GM21528 (cell line): ENCODE results near the gene PLCH1.
"Not testable (repeated sequence)": the region's sequence is repeated elsewhere in the genome, so short reads cannot be mapped to it uniquely, and the experiment has no call there.

Source experiments
- ATAC-seq: cut with Tn5 transposase; IDR thresholded peaks from one replicate; pipeline ENCODE4 v1.9.1; 2021; ENCODE audit warnings: mild to moderate bottlenecking, moderate library complexity; ENCODE audit not compliant: unreplicated experiment, low FRiP score

The PLCH1 gene

GRCh38 chr3:155398046-155398445, 346.8 kb downstream of the PLCH1 start:
- no peak for ATAC-seq

DNA sequence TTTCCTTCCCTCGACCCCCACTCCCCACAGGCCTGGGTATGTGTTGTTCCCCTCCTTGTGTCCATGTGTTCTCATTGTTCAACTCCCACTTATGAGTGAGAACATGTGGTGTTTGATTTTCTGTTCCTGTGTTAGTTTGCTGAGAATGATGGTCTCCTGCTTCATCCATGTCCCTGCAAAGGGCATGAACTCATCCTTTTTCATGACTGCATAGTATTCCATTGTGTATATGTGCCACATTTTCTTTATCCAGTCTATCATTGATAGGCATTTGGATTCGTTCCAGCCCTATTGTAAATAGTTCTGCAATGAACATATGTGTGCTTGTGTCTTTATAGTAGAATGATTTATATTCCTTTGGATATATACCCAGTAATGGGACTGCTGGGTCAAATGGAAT, 350.0 kb downstream of the PLCH1 start:
- not testable (repeated sequence) for ATAC-seq

- no peak for ATAC-seq
These were observed 350.6 kb downstream of the PLCH1 start for GRCh38 chr3:155394240-155394639.

GRCh38 chr3:155393316-155393715, 351.6 kb downstream of the PLCH1 start:
- no peak for ATAC-seq

- ATAC-seq: no peak
These were observed 352.7 kb downstream of the PLCH1 start for GRCh38 chr3:155392138-155392537.

- ATAC-seq: no peak
These were observed 353.3 kb downstream of the PLCH1 start for GRCh38 chr3:155391551-155391958.

- no peak for ATAC-seq
These were observed 353.8 kb downstream of the PLCH1 start for GRCh38 chr3:155391104-155391503.

DNA sequence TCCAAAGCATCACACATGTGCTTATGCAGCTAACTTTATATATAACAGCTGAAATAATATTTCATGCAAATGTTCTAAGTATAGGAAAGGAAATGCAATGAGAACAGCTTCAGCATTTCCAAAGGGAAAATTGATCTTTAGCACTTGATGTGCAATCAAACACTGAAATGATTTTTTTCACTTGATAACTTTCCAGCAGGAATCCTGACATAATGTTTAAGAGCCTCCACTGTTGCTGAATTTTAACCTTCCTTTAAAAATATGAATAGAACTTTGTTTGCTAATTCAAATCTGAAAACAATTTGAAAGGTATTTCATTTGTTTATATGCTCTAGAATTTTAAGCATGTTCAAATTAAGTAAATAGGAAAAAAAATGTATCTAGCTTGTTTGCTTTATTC, 354.5 kb downstream of the PLCH1 start:
- no peak for ATAC-seq

DNA sequence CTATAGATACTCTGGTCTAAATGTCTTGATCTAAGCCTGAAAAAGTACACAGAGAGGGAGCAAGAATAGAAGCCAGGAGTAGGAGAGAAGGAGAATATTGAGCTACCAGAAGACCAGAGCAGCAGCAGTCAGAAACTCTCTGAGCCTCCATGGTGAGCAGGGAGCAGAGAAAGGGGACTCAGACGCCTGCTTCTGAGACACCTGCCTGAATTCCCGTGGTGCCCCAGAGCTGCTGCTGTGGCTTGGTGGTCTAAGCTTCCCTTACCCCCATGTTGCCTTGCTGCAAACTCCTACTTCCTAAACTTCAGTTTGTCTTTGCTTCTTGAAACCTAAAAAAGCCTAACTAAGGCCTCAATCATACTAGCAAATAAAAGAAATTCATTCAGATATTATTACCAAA, 356.5 kb downstream of the PLCH1 start:
- no peak for ATAC-seq

- no peak for ATAC-seq
These were observed 357.3 kb downstream of the PLCH1 start for GRCh38 chr3:155387571-155387970.

- ATAC-seq: no peak
These were observed 358.0 kb downstream of the PLCH1 start for GRCh38 chr3:155386919-155387318.

DNA sequence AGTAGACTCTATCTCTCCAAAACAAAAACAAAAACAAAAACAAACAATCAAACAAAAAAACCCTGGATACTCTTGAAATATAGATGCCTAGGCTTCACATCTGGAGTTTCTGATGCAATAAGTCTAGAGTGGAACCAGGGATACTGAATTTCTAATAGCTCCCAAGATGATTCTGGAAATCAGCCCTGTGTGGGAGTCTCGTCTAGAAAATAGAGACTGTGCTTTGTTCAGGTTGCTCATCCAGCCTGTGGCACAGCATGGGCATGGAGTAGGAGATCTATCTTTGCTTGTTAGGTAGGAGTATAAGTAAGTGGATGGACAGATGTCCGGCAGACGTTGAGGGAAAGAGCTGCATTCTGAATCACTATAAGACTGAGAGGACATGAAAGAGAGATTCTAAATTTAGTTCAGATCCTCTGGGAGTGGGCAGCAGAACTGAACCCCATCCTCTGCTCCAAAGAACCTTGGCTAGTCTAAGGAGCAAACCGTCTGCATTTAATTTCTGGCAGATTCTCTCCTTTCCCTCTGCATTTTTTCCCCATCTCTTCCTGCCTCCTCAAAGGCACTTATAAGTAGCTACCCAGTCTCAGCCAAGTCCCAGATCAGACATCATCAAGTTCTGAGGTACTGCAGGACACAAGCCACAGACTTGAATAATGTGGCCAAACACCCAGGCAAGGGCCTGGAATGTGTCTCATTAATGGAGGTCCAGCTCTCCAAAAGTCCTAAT, 358.8 kb downstream of the PLCH1 start:
- no peak for ATAC-seq

GRCh38 chr3:155382396-155383042, 362.4 kb downstream of the PLCH1 start:
- no peak for ATAC-seq

DNA sequence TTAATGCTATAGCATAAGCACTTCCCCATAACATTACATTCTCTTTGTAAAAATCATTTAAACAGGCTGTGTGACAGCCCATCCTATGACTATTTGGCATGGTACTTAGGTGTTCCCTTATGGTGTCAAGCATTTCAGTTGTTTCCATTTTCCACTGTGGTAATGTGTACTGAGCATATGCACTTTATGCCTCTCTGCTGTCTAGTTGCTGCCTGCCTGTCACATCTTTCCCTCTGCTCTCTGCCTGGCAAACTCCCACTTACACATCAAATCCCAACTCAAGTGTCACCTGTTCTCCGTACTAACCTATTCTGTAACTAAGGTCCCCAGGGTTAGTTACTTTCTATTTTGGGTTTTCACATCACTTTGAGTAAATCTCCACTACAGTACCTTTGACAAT, 367.0 kb downstream of the PLCH1 start:
- no peak for ATAC-seq

- ATAC-seq: no peak
These were observed 367.8 kb downstream of the PLCH1 start for GRCh38 chr3:155377071-155377470.

GRCh38 chr3:155372281-155372680, 372.6 kb downstream of the PLCH1 start:
- ATAC-seq: no peak

- no peak for ATAC-seq
These were observed 373.9 kb downstream of the PLCH1 start for GRCh38 chr3:155370764-155371503.

GRCh38 chr3:155370198-155370597, 374.7 kb downstream of the PLCH1 start:
- no peak for ATAC-seq

DNA sequence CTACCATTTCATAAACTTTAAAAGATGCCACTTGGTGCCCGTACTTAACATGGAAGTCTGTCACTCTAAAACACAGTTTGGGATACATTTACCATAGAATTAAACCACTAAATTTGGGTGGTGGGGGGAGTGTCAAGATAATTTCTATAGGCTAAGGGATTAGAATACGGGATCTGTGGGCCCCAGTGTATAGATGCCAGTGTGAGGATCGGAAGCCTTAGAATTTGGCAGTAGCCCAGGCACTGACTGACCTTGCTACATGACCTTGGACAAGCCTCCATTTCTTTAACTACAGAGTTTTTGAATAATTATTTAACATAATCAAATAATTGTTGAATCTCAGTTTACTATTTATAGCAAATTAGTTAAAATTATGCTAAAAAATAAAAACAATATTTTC, 375.1 kb downstream of the PLCH1 start:
- no peak for ATAC-seq

GRCh38 chr3:155369244-155369643, 375.6 kb downstream of the PLCH1 start:
- ATAC-seq: no peak

DNA sequence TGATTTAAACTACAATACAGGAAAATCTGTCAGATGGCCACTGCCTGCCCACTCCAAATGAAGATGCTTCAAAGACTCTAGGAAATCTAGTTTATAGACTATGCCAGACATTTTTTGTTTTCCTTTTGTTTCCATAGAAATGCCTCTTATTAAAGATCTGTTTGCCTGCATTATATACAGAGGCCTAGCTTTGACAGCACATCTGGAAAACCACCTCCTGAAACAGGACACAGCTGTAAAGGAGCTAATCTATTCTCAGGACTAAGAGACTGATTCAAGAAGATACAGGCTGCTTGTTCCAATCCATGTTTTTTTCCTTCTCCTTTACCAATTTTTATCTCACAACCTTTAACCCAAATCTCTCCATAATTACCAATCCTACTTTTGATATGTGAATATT, 376.1 kb downstream of the PLCH1 start:
- ATAC-seq: no peak

DNA sequence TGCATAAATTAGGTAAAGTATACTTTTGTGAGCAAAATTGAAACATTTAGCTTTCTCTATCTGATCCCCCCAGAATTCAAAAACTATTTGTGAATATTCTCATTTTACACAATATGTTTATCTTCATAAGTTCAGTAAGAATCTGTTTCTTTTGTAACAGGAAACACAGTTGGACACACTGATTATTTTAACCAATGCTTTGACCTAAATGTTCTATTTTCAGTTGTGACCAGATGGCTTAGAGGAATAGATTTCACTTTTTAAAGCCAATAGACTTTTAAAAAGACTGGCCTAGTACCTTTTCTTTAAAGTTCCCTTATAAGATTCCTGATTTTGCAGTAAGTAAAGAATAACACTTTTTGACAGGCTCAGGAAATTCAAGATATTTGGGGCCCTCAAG, 377.4 kb downstream of the PLCH1 start:
- no peak for ATAC-seq
